HEK293 (cell line): ENCODE data around the gene BLVRB.

Experiments used
- BCL6B ChIP-seq: fragments of 450-650 bp; formaldehyde crosslinking; IDR thresholded peaks from 2 replicates; pipeline ENCODE4 v1.5.1; 2017; ENCODE audit warnings: missing biosample characterization, missing genetic modification characterization
- GLIS2 ChIP-seq: fragments of 450-650 bp; formaldehyde crosslinking; IDR thresholded peaks from 2 replicates; pipeline ENCODE4 v1.5.1; 2016; ENCODE audit warnings: missing biosample characterization, missing genetic modification characterization
- IKZF3 ChIP-seq: fragments of 450-650 bp; IDR thresholded peaks from 2 replicates; pipeline ENCODE4 v1.5.0; 2018; ENCODE audit warnings: missing biosample characterization, mild to moderate bottlenecking, missing genetic modification characterization, moderate library complexity
- INSM2 ChIP-seq: fragments of 450-650 bp; formaldehyde crosslinking; IDR thresholded peaks from 2 replicates; pipeline ENCODE4 v1.5.1; 2016; ENCODE audit warnings: missing biosample characterization, missing genetic modification characterization
- KLF10 ChIP-seq: fragments of 450-650 bp; IDR thresholded peaks from 2 replicates; pipeline ENCODE4 v1.5.1; 2018; ENCODE audit warnings: missing biosample characterization, mild to moderate bottlenecking, missing genetic modification characterization
- KLF16 ChIP-seq: fragments of 450-650 bp; formaldehyde crosslinking; IDR thresholded peaks from 2 replicates; pipeline ENCODE4 v1.5.1; 2017; ENCODE audit warnings: missing biosample characterization, missing genetic modification characterization
- ZBTB10 ChIP-seq: fragments of 450-650 bp; formaldehyde crosslinking; IDR thresholded peaks from 2 replicates; pipeline ENCODE4 v1.5.1; 2016; ENCODE audit warnings: missing biosample characterization, missing genetic modification characterization
- ZBTB11 ChIP-seq: fragments of 450-650 bp; formaldehyde crosslinking; conservative IDR thresholded peaks from 2 replicates; pipeline ENCODE4 v1.5.1; 2016; ENCODE audit warnings: low read depth, missing biosample characterization, missing genetic modification characterization
- ZBTB17 ChIP-seq: fragments of 450-650 bp; formaldehyde crosslinking; IDR thresholded peaks from 2 replicates; pipeline ENCODE4 v1.5.1; 2016; ENCODE audit warnings: missing biosample characterization, missing genetic modification characterization
- ZBTB20 ChIP-seq: fragments of 450-650 bp; formaldehyde crosslinking; IDR thresholded peaks from 2 replicates; pipeline ENCODE4 v1.5.1; 2016; ENCODE audit warnings: missing biosample characterization, missing genetic modification characterization
- ZBTB8A ChIP-seq: fragments of 450-650 bp; formaldehyde crosslinking; IDR thresholded peaks from 2 replicates; pipeline ENCODE4 v1.5.1; 2016; ENCODE audit warnings: missing biosample characterization, missing genetic modification characterization
- ZFHX2 ChIP-seq: fragments of 450-650 bp; formaldehyde crosslinking; conservative IDR thresholded peaks from 2 replicates; pipeline ENCODE4 v1.5.1; 2016; ENCODE audit warnings: missing biosample characterization, missing genetic modification characterization
- ZFP69B ChIP-seq: fragments of 450-650 bp; formaldehyde crosslinking; IDR thresholded peaks from 2 replicates; pipeline ENCODE4 v1.5.1; 2016; ENCODE audit warnings: missing biosample characterization, missing genetic modification characterization
- ZNF10 ChIP-seq: fragments of 450-650 bp; formaldehyde crosslinking; IDR thresholded peaks from 2 replicates; pipeline ENCODE4 v1.5.1; 2017; ENCODE audit warnings: missing biosample characterization, missing genetic modification characterization
- ZNF184 ChIP-seq: fragments of 450-650 bp; IDR thresholded peaks from 2 replicates; pipeline ENCODE4 v1.5.1; 2018; ENCODE audit warnings: missing biosample characterization, mild to moderate bottlenecking, missing genetic modification characterization
- ZNF280D ChIP-seq: fragments of 450-650 bp; formaldehyde crosslinking; IDR thresholded peaks from 2 replicates; pipeline ENCODE4 v1.5.1; 2016; ENCODE audit warnings: missing biosample characterization, missing genetic modification characterization
- ZNF335 ChIP-seq: fragments of 450-650 bp; formaldehyde crosslinking; conservative IDR thresholded peaks from 2 replicates; pipeline ENCODE4 v1.5.1; 2016; ENCODE audit warnings: missing biosample characterization, missing genetic modification characterization
- ZNF341 ChIP-seq: fragments of 450-650 bp; formaldehyde crosslinking; IDR thresholded peaks from 2 replicates; pipeline ENCODE4; 2016; ENCODE audit warnings: low read depth, missing biosample characterization, missing genetic modification characterization
- ZNF350 ChIP-seq: fragments of 450-650 bp; formaldehyde crosslinking; IDR thresholded peaks from 2 replicates; pipeline ENCODE4 v1.5.0; 2017; ENCODE audit warnings: missing biosample characterization, mild to moderate bottlenecking, missing genetic modification characterization
- ZNF391 ChIP-seq: fragments of 450-650 bp; formaldehyde crosslinking; IDR thresholded peaks from 2 replicates; pipeline ENCODE4 v1.5.1; 2016; ENCODE audit warnings: low read depth, missing biosample characterization, missing genetic modification characterization, borderline replicate concordance
- ZNF423 ChIP-seq: fragments of 450-650 bp; formaldehyde crosslinking; IDR thresholded peaks from 2 replicates; pipeline ENCODE4 v1.5.1; 2016; ENCODE audit warnings: missing biosample characterization, missing genetic modification characterization
- ZNF548 ChIP-seq: fragments of 450-650 bp; formaldehyde crosslinking; IDR thresholded peaks from 2 replicates; pipeline ENCODE4 v1.5.1; 2016; ENCODE audit warnings: missing biosample characterization, missing genetic modification characterization
- ZNF623 ChIP-seq: fragments of 450-650 bp; formaldehyde crosslinking; IDR thresholded peaks from 2 replicates; pipeline ENCODE4 v1.5.1; 2016; ENCODE audit warnings: missing biosample characterization, missing genetic modification characterization
- ZNF629 ChIP-seq: fragments of 450-650 bp; formaldehyde crosslinking; IDR thresholded peaks from 2 replicates; pipeline ENCODE4 v1.5.1; 2017; ENCODE audit warnings: missing biosample characterization, missing genetic modification characterization
- ZNF660 ChIP-seq: fragments of 450-650 bp; IDR thresholded peaks from 2 replicates; pipeline ENCODE4 v1.5.1; 2018; ENCODE audit warnings: missing biosample characterization, mild to moderate bottlenecking, missing genetic modification characterization
- ZNF707 ChIP-seq: fragments of 450-650 bp; formaldehyde crosslinking; IDR thresholded peaks from 2 replicates; pipeline ENCODE4 v1.5.1; 2016; ENCODE audit warnings: missing biosample characterization, missing genetic modification characterization
- ZNF843 ChIP-seq: fragments of 450-650 bp; formaldehyde crosslinking; IDR thresholded peaks from 2 replicates; pipeline ENCODE4 v1.5.1; 2016; ENCODE audit warnings: missing biosample characterization, missing genetic modification characterization
- ZXDB ChIP-seq: fragments of 450-650 bp; formaldehyde crosslinking; IDR thresholded peaks from 2 replicates; pipeline ENCODE4 v1.5.1; 2016; ENCODE audit warnings: missing biosample characterization, missing genetic modification characterization

Gene BLVRB

GRCh38 chr19:40433391-40434216 lies 31.9 kb downstream of the BLVRB start (continued):
- TF ChIP-seq ZNF280D (tag by site-specific recombination) (no peak), ZFP69B (tag by site-specific recombination) (peak; percentile 77), ZNF707 (tag by site-specific recombination) (no peak), ZXDB (peak; percentile 82), ZFHX2 (tag by site-specific recombination) (peak; percentile 66; the same call in 1 of the 2 replicates), ZNF629 (tag by site-specific recombination) (peak; percentile 56; the same call in 1 of the 2 replicates), KLF16 (peak; percentile 33; the same call in 1 of the 2 replicates), ZNF423 (tag by site-specific recombination) (peak; percentile 67; the same call in 1 of the 2 replicates), ZNF548 (tag by site-specific recombination) (0 out of 2 replicates have a peak, but pooled peaks have one; percentile 40), ZNF623 (tag by site-specific recombination) (peak; percentile 33; the same call in 1 of the 2 replicates), ZNF341 (tag by site-specific recombination) (peak; percentile 69), ZNF843 (peak; percentile 18; the same call in 1 of the 2 replicates), ZNF335 (tag by site-specific recombination) (peak; percentile 98), ZBTB8A (tag by site-specific recombination) (peak; percentile 15; the same call in 1 of the 2 replicates), GLIS2 (peak; percentile 95), ZNF184 (no peak), BCL6B (tag by site-specific recombination) (peak; percentile 66; the same call in 1 of the 2 replicates), INSM2 (peak; percentile 48; the same call in 1 of the 2 replicates), ZBTB17 (peak; percentile 100), KLF10 (tag by site-specific recombination) (peak; percentile 86), ZNF391 (tag by site-specific recombination) (0 out of 2 replicates have a peak, but pooled peaks have one; percentile 67), ZBTB11 (tag by site-specific recombination) (peak; percentile 71), ZNF350 (tag by site-specific recombination) (no peak), ZNF660 (tag by site-specific recombination) (peak; percentile 88), ZBTB10 (no peak), IKZF3 (peak; percentile 89), ZBTB20 (tag by site-specific recombination) (peak; percentile 93), ZNF10 (tag by site-specific recombination) (0 out of 2 replicates have a peak, but pooled peaks have one; percentile 48)
